ENCODE measurements around the gene TLE6. TPM values are rescaled to one million over a fixed set of nuclear protein-coding genes. Genes with fewer than 3 reads are reported as not detected.

TLE6 gene
- total and polyA plus RNA-seq, 2 of the 4 experiments (the other 2 are of a cell fraction): under 0.01 to 0.17 TPM

- ATAC-seq (ENCODE audit: low read depth) (no peak), DNase-seq (no peak)
- Histone ChIP-seq H3K18ac (ENCODE audit: low read depth, low read length) (no peak overlapping the region), H2BK120ac (ENCODE audit: low read depth, low read length) (no peak overlapping the region), H3K79me1 (ENCODE audit: low read depth in 1 of 2, low read length in 2 of 2) (no peaks in the 10 kb centered on the region), H3K4me3 (ENCODE audit: insufficient read depth, low read depth, low read length) (no peak overlapping the region), H3K14ac (replicated peaks; ENCODE audit: low read depth, low read length) (no peak overlapping the region), H3K36me3 (ENCODE audit: control insufficient read depth, insufficient read depth, low read length) (no peaks in the 10 kb centered on the region), H3K56ac (ENCODE audit: extremely low read depth, insufficient read depth, low read length) (no peak overlapping the region), H3K4me1 (ENCODE audit: control insufficient read depth, insufficient read depth, low read length) (no peaks in the 10 kb centered on the region), H3K9me3 (ENCODE audit: control insufficient read depth, insufficient read depth, low read length) (no peaks in the 10 kb centered on the region), H4K91ac (ENCODE audit: insufficient read depth, low read depth, low read length) (no peak overlapping the region), H3K27ac (ENCODE audit: insufficient read depth, low read length) (no peak overlapping the region), H4K20me1 (ENCODE audit: insufficient read depth, low read length) (no peaks in the 10 kb centered on the region), H3K4ac (ENCODE audit: low read depth, low read length) (no peak overlapping the region), H4K5ac (ENCODE audit: low read depth, low read length) (no peak overlapping the region), H2BK15ac (ENCODE audit: low read depth, low read length) (no peak overlapping the region), H2AK5ac (ENCODE audit: low read depth, low read length) (no peak overlapping the region), H3K9ac (ENCODE audit: low read depth, low read length) (no peak overlapping the region), H2BK5ac (ENCODE audit: low read depth, low read length, poor library complexity, severe bottlenecking) (no peak overlapping the region), H2BK20ac (ENCODE audit: low read depth, low read length) (no peak overlapping the region), H2AFZ (replicated peaks; ENCODE audit: low read length, poor library complexity) (no peak overlapping the region), H3K9me1 (ENCODE audit: insufficient read depth, low read length) (no peaks in the 10 kb centered on the region), H3K27me3 (ENCODE audit: control insufficient read depth, insufficient read depth, low read length) (peaks cover 16% of the 10 kb centered on the region), H3K4me2 (ENCODE audit: low read depth, low read length) (no peak overlapping the region), H3K23ac (ENCODE audit: low read depth, low read length) (no peak overlapping the region), H2AK9ac (replicated peaks; ENCODE audit: low read depth, low read length, poor library complexity) (no peak overlapping the region), H4K8ac (ENCODE audit: low read depth in 2 of 2, low read length in 2 of 2) (no peak overlapping the region)
- ChIA-PET POLR2A (ENCODE audit: unreplicated experiment) (no interaction called here), CTCF (interaction anchor here (0.6 kb wide), 1 partner anchor 17 kb away, joined by 4 read pairs; no protein-coding TSS in a partner anchor)
- 83% methylated on average over 7 of the region's 22 CpGs; no CpG with 5 or more reads in 1 of the 2 experiments for WGBS, 2 experiments (ENCODE audit: extremely low coverage in 2 of 2, insufficient read length in 1 of 2)
- intact Hi-C loops (cut with micrococcal nuclease) (no loop called here), dilution Hi-C loops (cut with HindIII; ENCODE audit: low sequenced_read_pairs, unreplicated experiment) (no loop called here), in situ Hi-C loops (cut with MboI; ENCODE audit: low sequenced_read_pairs) (no loop called here)
- TF ChIP-seq CTCF (conservative IDR thresholded peaks at IDR 0.05; ENCODE audit: low read depth, low read length) (no peak), CHD1 (IDR thresholded peaks at IDR 0.05; ENCODE audit: low read depth, low read length) (no peak), NFE2L2 (IDR thresholded peaks at IDR 0.05; ENCODE audit: low read depth, low read length) (no peak), POLR2A (IDR thresholded peaks at IDR 0.05; ENCODE audit: low read depth, low read length) (no peak), RFX5 (IDR thresholded peaks at IDR 0.05; ENCODE audit: low read depth, low read length) (no peak), RAD21 (IDR thresholded peaks at IDR 0.05; ENCODE audit: low read length) (no peak), MXI1 (IDR thresholded peaks at IDR 0.05; ENCODE audit: borderline replicate concordance, low read depth, low read length) (no peak), CEBPB (IDR thresholded peaks at IDR 0.05; ENCODE audit: low read depth, low read length) (no peak), RCOR1 (IDR thresholded peaks at IDR 0.05; ENCODE audit: insufficient replicate concordance, low read length) (no peak), BHLHE40 (IDR thresholded peaks at IDR 0.05; ENCODE audit: low read depth, low read length) (no peak), MAFK (IDR thresholded peaks at IDR 0.05; ENCODE audit: low read depth, low read length) (no peak), MAZ (IDR thresholded peaks at IDR 0.05; ENCODE audit: borderline replicate concordance, low read depth, low read length) (no peak), USF2 (IDR thresholded peaks at IDR 0.05; ENCODE audit: low read depth, low read length) (no peak)
- TF ChIP-seq, protein P1, sequence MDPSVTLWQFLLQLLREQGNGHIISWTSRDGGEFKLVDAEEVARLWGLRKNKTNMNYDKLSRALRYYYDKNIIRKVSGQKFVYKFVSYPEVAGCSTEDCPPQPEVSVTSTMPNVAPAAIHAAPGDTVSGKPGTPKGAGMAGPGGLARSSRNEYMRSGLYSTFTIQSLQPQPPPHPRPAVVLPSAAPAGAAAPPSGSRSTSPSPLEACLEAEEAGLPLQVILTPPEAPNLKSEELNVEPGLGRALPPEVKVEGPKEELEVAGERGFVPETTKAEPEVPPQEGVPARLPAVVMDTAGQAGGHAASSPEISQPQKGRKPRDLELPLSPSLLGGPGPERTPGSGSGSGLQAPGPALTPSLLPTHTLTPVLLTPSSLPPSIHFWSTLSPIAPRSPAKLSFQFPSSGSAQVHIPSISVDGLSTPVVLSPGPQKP (IDR thresholded peaks at IDR 0.05; ENCODE audit: borderline replicate concordance, low read depth, low read length): no peak
- BruUV-seq (replicated peaks): no TSS peak
These were observed 38.0 kb downstream of the TLE6 start for GRCh38 chr19:3015126-3016057.
